SK-N-SH (cell line): Measurements from ENCODE around the gene DNAJC24. TPM values are rescaled to one million over a fixed set of nuclear protein-coding genes. Genes with fewer than 3 reads are reported as not detected.

ENCODE experiments used
- CTCF ChIA-PET: fragments of 300-600, 350-600 bp; formaldehyde crosslinking; extraction: SDS; loops from one replicate; lab custom pipeline; 2021; lab: Yijun Ruan, JAX
- POLR2A ChIA-PET: fragments of 350-600 bp; sonication (Branson Sonifier 250); formaldehyde crosslinking; extraction: SDS; loops from one replicate; lab custom pipeline; 2020; ENCODE audit warnings: antibody characterized with exemption, inconsistent platforms; lab: Yijun Ruan, JAX
- DNase-seq: peaks from one replicate; pipeline ENCODE4 v3.0.0; 2012
- H2AFZ ChIP-seq: fragments of 200-600 bp; sonication (generic); 2 replicates; pipeline ENCODE4 v1.8.1; 2016; ENCODE audit warnings: antibody characterized with exemption, mild to moderate bottlenecking, low read depth
- H3F3A ChIP-seq: fragments of 200-600 bp; sonication (generic); replicated peaks from 2 replicates; pipeline ENCODE3; 2016; ENCODE audit warnings: antibody characterized with exemption, mild to moderate bottlenecking; ENCODE audit not compliant: insufficient read depth
- H3K27ac ChIP-seq, 2 experiments: fragments of 200-500 bp in 1 of 2; fragments of 200-600 bp in 1 of 2; sonication (Bioruptor generic) in 1 of 2; sonication (generic), shearing (Covaris generic) in 1 of 2; 2 replicates each; pipeline versions ENCODE4 v1.5.1 to v1.6.1; 2014 to 2016; ENCODE audit warnings: low read depth in 2 of 2, inconsistent platforms in 1 of 2, low read length in 1 of 2, mild to moderate bottlenecking in 1 of 2, mixed read lengths in 1 of 2
- H3K27me3 ChIP-seq: fragments of 200-600 bp; sonication (generic), shearing (Covaris generic); 2 replicates; pipeline ENCODE4 v1.6.1; 2016; ENCODE audit warnings: mixed run types; ENCODE audit not compliant: insufficient read depth
- H3K36me3 ChIP-seq, 2 experiments: fragments of 200-500 bp in 1 of 2; fragments of 200-600 bp in 1 of 2; sonication (Bioruptor generic) in 1 of 2; sonication (generic) in 1 of 2; replicated peaks in 1 of 2; 2 replicates each; pipeline versions ENCODE3 to v1.5.1; 2014 to 2016; ENCODE audit warnings: low read length in 1 of 2, mild to moderate bottlenecking in 1 of 2; ENCODE audit not compliant: insufficient read depth in 2 of 2, control insufficient read depth in 1 of 2
- H3K4me1 ChIP-seq, 2 experiments: fragments of 200-500 bp in 1 of 2; fragments of 200-600 bp in 1 of 2; sonication (Bioruptor generic) in 1 of 2; sonication (generic), shearing (Covaris generic) in 1 of 2; 2 replicates each; pipeline versions ENCODE4 v1.5.1 to v1.6.1; 2014 to 2016; ENCODE audit warnings: low read depth in 1 of 2, low read length in 1 of 2, mixed run types in 1 of 2; ENCODE audit not compliant: insufficient read depth in 2 of 2, control insufficient read depth in 1 of 2
- H3K4me2 ChIP-seq: fragments of 200-600 bp; sonication (generic), shearing (Covaris generic); 2 replicates; pipeline ENCODE4 v1.6.1; 2017; ENCODE audit warnings: mixed run types
- H3K4me3 ChIP-seq, 2 experiments: fragments of 200-500 bp in 1 of 2; fragments of 200-600 bp in 1 of 2; sonication (Bioruptor generic) in 1 of 2; sonication (generic), shearing (Covaris generic) in 1 of 2; 2 replicates each; pipeline versions ENCODE4 v1.5.1 to v1.8.1; 2014 to 2016; ENCODE audit warnings: low read depth in 2 of 2, inconsistent platforms in 1 of 2, low read length in 1 of 2, mild to moderate bottlenecking in 1 of 2, mixed read lengths in 1 of 2, moderate library complexity in 1 of 2
- H3K79me2 ChIP-seq: fragments of 200-600 bp; sonication (generic); 2 replicates; pipeline ENCODE4 v1.8.1; 2017; ENCODE audit warnings: mild to moderate bottlenecking; ENCODE audit not compliant: insufficient read depth
- H3K9ac ChIP-seq: fragments of 200-600 bp; sonication (generic); 2 replicates; pipeline ENCODE4 v1.6.1; 2017; ENCODE audit warnings: mixed run types
- H3K9me2 ChIP-seq: fragments of 200-600 bp; sonication (generic); 2 replicates; pipeline ENCODE4 v1.6.1; 2017; ENCODE audit warnings: mixed run types
- H3K9me3 ChIP-seq: fragments of 200-600 bp; sonication (generic); 2 replicates; pipeline ENCODE4 v1.6.1; 2017; ENCODE audit warnings: mixed run types, mild to moderate bottlenecking, moderate library complexity
- H4K20me1 ChIP-seq: fragments of 200-600 bp; sonication (generic); 2 replicates; pipeline ENCODE4 v1.6.1; 2017; ENCODE audit warnings: mild to moderate bottlenecking, mixed run types; ENCODE audit not compliant: insufficient read depth
- CHD2 ChIP-seq: fragments of 150-350 bp; IDR thresholded peaks from 2 replicates; pipeline ENCODE4 v1.6.1; 2018; ENCODE audit warnings: low read length; ENCODE audit not compliant: partially characterized antibody
- ELF1 ChIP-seq: IDR thresholded peaks from 2 replicates; pipeline ENCODE4 v1.4.0; 2012
- FOXJ3 ChIP-seq: sonication (generic); formaldehyde crosslinking; IDR thresholded peaks from 2 replicates; pipeline ENCODE4 v1.5.1; 2020; ENCODE audit warnings: mild to moderate bottlenecking, missing genetic modification reagents
- FOXM1 ChIP-seq: IDR thresholded peaks from 2 replicates; pipeline ENCODE4 v1.4.0; 2012; ENCODE audit warnings: low read depth, mild to moderate bottlenecking
- GATA2 ChIP-seq: sonication (generic); formaldehyde crosslinking; IDR thresholded peaks from 2 replicates; pipeline ENCODE4 v1.5.0; 2020; ENCODE audit warnings: mild to moderate bottlenecking, missing genetic modification reagents
- JUND ChIP-seq: IDR thresholded peaks from 2 replicates; pipeline ENCODE4 v1.4.0; 2012
- NFIC ChIP-seq: IDR thresholded peaks from 2 replicates; pipeline ENCODE4 v1.4.0; 2012; ENCODE audit warnings: borderline replicate concordance
- NRF1 ChIP-seq: IDR thresholded peaks from 2 replicates; pipeline ENCODE4 v1.6.1; 2012; ENCODE audit warnings: low read depth, mild to moderate bottlenecking, low read length
- RCOR1 ChIP-seq: fragments of 150-350 bp; IDR thresholded peaks from 2 replicates; pipeline ENCODE4 v1.6.1; 2017; ENCODE audit warnings: antibody characterized with exemption, low read length
- SIN3A ChIP-seq: IDR thresholded peaks from 2 replicates; pipeline ENCODE4 v1.6.1; 2012; ENCODE audit warnings: low read depth, mild to moderate bottlenecking, low read length, moderate library complexity, borderline replicate concordance
- TCF12 ChIP-seq: IDR thresholded peaks from 2 replicates; pipeline ENCODE4 v1.4.0; 2012
- TEAD4 ChIP-seq: IDR thresholded peaks from 2 replicates; pipeline ENCODE4 v1.4.0; 2012; ENCODE audit warnings: mild to moderate bottlenecking, borderline replicate concordance; ENCODE audit not compliant: insufficient read depth
- YY1 ChIP-seq: IDR thresholded peaks from 2 replicates; pipeline ENCODE4 v1.4.0; 2012; ENCODE audit warnings: low read depth, mild to moderate bottlenecking
- WGBS: methylation state at CpG from one replicate; pipeline ENCODE4 v1.1.6; 2017; ENCODE audit warnings: low lambda C conversion rate; 5-methylcytosine and 5-hydroxymethylcytosine counted together
- polyA plus RNA-seq, 3 experiments: library from polyadenylated mRNA; depleted of rRNA; stranded (reverse); fragments of >200 nt; gene quantifications; 2 replicates each; pipeline ENCODE4 v1.2.3, GENCODE V29; 2012
- TF ChIP-seq, protein P1 (sequence below): IDR thresholded peaks from 2 replicates; pipeline ENCODE4 v1.4.0; 2012; ENCODE audit warnings: low read depth, borderline replicate concordance
- TF ChIP-seq, protein P2 (sequence below): IDR thresholded peaks from 2 replicates; pipeline ENCODE4 v1.4.0; 2012; ENCODE audit warnings: low read depth
- TF ChIP-seq, protein P3 (sequence below): IDR thresholded peaks from 2 replicates; pipeline ENCODE4; 2012
- TF ChIP-seq, protein P4 (sequence below): IDR thresholded peaks from 2 replicates; pipeline ENCODE4 v1.4.0; 2012; ENCODE audit warnings: low read depth, borderline replicate concordance
- TF ChIP-seq, protein P5 (sequence below): fragments of 200-600 bp; sonication (generic); IDR thresholded peaks from 2 replicates; pipeline ENCODE4 v1.6.1; 2017; ENCODE audit warnings: antibody characterized with exemption, mild to moderate bottlenecking, moderate library complexity
- TF ChIP-seq, protein P6 (sequence below): fragments of 150-350 bp; IDR thresholded peaks from 2 replicates; pipeline ENCODE4 v1.6.1; 2016; ENCODE audit warnings: mild to moderate bottlenecking, low read depth, low read length
- TF ChIP-seq, protein P7 (sequence below): fragments of 150-350 bp; IDR thresholded peaks from 2 replicates; pipeline ENCODE4 v1.6.1; 2017; ENCODE audit warnings: antibody characterized with exemption, low read length, low read depth, borderline replicate concordance

DNAJC24 gene
- polyA plus RNA-seq, 1 of the 3 experiments (the other 2 are of a cell fraction), result 6.2 TPM

DNA sequence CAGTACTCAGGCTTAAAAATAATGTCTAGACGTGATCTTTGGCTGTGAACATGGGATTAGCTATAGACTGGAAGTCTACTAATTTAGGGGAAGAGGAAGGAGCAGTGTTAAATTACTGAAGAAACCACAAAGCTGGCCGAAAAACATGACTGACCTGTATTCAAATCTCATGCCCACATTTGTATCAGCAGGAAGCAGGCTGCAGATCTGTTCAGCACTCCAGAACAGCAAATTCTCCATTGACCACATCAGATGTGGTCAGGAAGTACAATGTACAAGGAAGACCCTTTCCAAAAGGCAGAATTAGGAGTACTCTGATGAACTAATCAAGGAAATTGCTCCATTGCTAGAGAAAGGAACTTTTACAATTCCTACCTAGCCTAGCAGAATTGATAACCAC lies 31.9 kb upstream of the DNAJC24 start:
- H3K9me3 ChIP-seq, result no peaks in the 10 kb centered on the region
- CTCF ChIA-PET, result interaction anchor here (1.1 to 2.1 kb wide), 2 partner anchors 534 to 838 kb away, joined by 3 to 6 read pairs; no protein-coding TSS in a partner anchor
- TF ChIP-seq GATA2 (no peak), ELF1 (no peak), FOXJ3 (CRISPR knock-in tag) (no peak), YY1 (no peak), TCF12 (no peak), SIN3A (no peak), RCOR1 (no peak), JUND (no peak), NRF1 (no peak), NFIC (no peak), FOXM1 (no peak), CHD2 (no peak), TEAD4 (no peak)
- TF ChIP-seq, protein P1, sequence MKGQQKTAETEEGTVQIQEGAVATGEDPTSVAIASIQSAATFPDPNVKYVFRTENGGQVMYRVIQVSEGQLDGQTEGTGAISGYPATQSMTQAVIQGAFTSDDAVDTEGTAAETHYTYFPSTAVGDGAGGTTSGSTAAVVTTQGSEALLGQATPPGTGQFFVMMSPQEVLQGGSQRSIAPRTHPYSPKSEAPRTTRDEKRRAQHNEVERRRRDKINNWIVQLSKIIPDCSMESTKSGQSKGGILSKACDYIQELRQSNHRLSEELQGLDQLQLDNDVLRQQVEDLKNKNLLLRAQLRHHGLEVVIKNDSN, result no peak
- TF ChIP-seq, protein P2, sequence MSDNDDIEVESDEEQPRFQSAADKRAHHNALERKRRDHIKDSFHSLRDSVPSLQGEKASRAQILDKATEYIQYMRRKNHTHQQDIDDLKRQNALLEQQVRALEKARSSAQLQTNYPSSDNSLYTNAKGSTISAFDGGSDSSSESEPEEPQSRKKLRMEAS, result no peak
- TF ChIP-seq, protein P3, sequence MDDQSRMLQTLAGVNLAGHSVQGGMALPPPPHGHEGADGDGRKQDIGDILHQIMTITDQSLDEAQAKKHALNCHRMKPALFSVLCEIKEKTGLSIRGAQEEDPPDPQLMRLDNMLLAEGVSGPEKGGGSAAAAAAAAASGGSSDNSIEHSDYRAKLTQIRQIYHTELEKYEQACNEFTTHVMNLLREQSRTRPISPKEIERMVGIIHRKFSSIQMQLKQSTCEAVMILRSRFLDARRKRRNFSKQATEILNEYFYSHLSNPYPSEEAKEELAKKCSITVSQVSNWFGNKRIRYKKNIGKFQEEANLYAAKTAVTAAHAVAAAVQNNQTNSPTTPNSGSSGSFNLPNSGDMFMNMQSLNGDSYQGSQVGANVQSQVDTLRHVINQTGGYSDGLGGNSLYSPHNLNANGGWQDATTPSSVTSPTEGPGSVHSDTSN, result no peak
- TF ChIP-seq, protein P4, sequence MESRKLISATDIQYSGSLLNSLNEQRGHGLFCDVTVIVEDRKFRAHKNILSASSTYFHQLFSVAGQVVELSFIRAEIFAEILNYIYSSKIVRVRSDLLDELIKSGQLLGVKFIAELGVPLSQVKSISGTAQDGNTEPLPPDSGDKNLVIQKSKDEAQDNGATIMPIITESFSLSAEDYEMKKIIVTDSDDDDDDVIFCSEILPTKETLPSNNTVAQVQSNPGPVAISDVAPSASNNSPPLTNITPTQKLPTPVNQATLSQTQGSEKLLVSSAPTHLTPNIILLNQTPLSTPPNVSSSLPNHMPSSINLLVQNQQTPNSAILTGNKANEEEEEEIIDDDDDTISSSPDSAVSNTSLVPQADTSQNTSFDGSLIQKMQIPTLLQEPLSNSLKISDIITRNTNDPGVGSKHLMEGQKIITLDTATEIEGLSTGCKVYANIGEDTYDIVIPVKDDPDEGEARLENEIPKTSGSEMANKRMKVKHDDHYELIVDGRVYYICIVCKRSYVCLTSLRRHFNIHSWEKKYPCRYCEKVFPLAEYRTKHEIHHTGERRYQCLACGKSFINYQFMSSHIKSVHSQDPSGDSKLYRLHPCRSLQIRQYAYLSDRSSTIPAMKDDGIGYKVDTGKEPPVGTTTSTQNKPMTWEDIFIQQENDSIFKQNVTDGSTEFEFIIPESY, result no peak
- TF ChIP-seq, protein P5, sequence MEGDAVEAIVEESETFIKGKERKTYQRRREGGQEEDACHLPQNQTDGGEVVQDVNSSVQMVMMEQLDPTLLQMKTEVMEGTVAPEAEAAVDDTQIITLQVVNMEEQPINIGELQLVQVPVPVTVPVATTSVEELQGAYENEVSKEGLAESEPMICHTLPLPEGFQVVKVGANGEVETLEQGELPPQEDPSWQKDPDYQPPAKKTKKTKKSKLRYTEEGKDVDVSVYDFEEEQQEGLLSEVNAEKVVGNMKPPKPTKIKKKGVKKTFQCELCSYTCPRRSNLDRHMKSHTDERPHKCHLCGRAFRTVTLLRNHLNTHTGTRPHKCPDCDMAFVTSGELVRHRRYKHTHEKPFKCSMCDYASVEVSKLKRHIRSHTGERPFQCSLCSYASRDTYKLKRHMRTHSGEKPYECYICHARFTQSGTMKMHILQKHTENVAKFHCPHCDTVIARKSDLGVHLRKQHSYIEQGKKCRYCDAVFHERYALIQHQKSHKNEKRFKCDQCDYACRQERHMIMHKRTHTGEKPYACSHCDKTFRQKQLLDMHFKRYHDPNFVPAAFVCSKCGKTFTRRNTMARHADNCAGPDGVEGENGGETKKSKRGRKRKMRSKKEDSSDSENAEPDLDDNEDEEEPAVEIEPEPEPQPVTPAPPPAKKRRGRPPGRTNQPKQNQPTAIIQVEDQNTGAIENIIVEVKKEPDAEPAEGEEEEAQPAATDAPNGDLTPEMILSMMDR, result no peak
- TF ChIP-seq, protein P6, sequence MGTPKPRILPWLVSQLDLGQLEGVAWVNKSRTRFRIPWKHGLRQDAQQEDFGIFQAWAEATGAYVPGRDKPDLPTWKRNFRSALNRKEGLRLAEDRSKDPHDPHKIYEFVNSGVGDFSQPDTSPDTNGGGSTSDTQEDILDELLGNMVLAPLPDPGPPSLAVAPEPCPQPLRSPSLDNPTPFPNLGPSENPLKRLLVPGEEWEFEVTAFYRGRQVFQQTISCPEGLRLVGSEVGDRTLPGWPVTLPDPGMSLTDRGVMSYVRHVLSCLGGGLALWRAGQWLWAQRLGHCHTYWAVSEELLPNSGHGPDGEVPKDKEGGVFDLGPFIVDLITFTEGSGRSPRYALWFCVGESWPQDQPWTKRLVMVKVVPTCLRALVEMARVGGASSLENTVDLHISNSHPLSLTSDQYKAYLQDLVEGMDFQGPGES, result no peak
- TF ChIP-seq, protein P7, sequence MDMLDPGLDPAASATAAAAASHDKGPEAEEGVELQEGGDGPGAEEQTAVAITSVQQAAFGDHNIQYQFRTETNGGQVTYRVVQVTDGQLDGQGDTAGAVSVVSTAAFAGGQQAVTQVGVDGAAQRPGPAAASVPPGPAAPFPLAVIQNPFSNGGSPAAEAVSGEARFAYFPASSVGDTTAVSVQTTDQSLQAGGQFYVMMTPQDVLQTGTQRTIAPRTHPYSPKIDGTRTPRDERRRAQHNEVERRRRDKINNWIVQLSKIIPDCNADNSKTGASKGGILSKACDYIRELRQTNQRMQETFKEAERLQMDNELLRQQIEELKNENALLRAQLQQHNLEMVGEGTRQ, result no peak
- H3K27me3 ChIP-seq, result no peaks in the 10 kb centered on the region
- H3K27ac ChIP-seq, result no peak overlapping the region
- no peaks in the 10 kb centered on the region for H4K20me1 ChIP-seq
- no peak overlapping the region for H3K9ac ChIP-seq
- H3K4me3 ChIP-seq, result no peak overlapping the region
- no peak overlapping the region for H3K4me2 ChIP-seq
- WGBS, result 0% methylated on average over 2 of the region's 2 CpGs
- no peaks in the 10 kb centered on the region for H3K4me1 ChIP-seq
- no peak for DNase-seq
- no peaks in the 10 kb centered on the region for H3K79me2 ChIP-seq
- H3K9me2 ChIP-seq, result no peaks in the 10 kb centered on the region
- POLR2A ChIA-PET, result no interaction called here
- H3F3A ChIP-seq, result no peaks in the 10 kb centered on the region
- no peak overlapping the region for H2AFZ ChIP-seq
- H3K36me3 ChIP-seq, result no peaks in the 10 kb centered on the region
